ENCODE data around the gene SDR42E2.
A peak's percentile ranks its signal among the peaks of the same experiment; 100 is the strongest.

Gene SDR42E2

DNA sequence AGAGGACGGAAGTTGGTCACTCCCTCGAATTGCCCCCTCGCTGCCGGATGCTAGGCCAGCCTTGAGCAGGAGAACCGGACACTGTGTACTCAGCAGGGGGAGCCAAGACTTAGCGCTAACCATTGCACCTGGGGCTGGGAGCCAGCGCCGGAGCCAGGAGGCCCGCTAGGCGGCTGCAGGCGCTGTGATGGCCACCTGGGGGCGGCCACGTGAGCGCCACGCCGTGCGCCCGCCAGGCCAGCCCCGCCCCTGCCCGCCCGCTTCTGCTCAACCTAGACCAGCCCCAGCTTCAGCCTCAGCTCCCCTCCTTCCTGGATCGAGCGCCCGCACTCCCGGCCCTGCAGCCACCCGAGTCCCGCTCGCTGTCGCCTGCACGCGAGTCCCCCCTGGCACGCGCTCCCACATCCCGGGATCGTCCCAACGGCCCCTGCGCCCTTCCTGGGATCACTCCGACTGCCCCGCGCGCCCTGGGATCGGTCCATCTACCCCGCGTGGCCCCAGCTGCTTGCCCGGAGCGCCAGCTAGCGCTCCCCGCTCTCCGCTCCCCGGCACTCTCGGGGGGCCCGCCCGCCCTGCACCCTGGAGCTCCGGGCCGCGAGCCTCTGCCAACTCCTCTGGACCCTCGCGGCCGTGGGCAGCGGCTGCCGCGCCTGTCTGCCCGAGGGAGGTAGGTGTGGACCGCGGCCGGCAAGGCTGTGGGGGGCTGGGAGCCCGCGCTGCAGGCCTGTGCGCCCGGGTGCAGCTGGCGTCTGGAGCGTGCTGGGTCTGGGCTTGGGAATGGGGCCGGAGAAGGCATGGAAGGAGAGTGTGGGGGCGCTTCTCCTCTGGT, 43.9 kb downstream of the SDR42E2 start, which contains the start of gene EEF2K:
Gene EEF2K (plus strand): TSS at position 266 of the 829 bp plus-strand sequence. CDS start 19,452 bp downstream, outside the sequence.
- TF ChIP-seq, protein P1, sequence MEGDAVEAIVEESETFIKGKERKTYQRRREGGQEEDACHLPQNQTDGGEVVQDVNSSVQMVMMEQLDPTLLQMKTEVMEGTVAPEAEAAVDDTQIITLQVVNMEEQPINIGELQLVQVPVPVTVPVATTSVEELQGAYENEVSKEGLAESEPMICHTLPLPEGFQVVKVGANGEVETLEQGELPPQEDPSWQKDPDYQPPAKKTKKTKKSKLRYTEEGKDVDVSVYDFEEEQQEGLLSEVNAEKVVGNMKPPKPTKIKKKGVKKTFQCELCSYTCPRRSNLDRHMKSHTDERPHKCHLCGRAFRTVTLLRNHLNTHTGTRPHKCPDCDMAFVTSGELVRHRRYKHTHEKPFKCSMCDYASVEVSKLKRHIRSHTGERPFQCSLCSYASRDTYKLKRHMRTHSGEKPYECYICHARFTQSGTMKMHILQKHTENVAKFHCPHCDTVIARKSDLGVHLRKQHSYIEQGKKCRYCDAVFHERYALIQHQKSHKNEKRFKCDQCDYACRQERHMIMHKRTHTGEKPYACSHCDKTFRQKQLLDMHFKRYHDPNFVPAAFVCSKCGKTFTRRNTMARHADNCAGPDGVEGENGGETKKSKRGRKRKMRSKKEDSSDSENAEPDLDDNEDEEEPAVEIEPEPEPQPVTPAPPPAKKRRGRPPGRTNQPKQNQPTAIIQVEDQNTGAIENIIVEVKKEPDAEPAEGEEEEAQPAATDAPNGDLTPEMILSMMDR (IDR thresholded peaks at IDR 0.05; ENCODE audit: low read length, missing control alignments): peak; percentile 55
- peak within 1 kb of the TSS; percentile 85 for H3K4me3 ChIP-seq (replicated peaks; ENCODE audit: low read depth, low read length)
- peak; percentile 97 for DNase-seq (ENCODE audit: low read depth)

DNA sequence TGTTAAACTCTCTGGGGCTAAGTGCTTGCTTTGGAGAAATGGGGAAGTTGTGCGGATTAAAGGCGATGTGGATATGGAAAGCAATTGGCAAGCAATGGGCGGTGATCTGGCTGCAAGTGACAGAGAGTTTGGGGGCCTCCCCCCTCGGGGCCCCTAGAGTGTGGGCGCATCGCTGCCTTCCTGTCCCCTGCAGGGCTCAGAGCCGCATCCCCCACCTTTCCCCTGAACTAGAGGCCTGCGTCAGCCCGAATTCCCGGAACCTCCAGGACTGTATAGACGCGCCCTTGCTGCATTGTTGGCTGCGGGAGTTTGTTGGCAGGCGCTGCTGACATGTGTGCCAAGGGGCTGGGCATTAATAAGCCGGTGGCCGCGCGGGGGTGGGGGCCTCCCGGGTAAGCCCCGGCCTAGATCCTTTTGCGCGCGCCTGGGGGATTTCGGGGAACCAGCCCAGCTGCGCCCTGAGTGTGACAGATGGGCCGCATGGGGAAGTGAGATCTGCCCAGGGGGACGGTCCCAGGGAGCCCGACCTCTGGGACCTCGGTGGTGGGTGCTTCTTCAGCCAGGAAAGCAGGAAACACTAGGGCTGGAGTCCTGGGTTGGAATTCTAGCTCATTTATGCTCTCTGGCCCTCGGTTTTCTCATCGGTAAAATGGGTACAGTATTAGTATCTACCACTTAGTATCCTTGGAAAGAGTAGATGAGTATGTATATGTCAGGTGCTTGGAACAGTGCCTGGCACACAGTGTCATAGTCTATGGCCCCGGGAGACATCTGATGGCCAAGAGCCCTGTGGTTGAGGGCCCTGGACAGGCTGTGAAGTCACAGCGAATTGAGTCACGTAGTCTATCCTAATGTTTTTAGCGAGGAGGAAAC, 44.8 kb downstream of the SDR42E2 start:
- DNase-seq (ENCODE audit: low read depth): peak; percentile 83
- peak overlapping the region; percentile 85 for H3K4me3 ChIP-seq (replicated peaks; ENCODE audit: low read depth, low read length)
- TF ChIP-seq, protein P1 (IDR thresholded peaks at IDR 0.05; ENCODE audit: low read length, missing control alignments): no peak

DNA sequence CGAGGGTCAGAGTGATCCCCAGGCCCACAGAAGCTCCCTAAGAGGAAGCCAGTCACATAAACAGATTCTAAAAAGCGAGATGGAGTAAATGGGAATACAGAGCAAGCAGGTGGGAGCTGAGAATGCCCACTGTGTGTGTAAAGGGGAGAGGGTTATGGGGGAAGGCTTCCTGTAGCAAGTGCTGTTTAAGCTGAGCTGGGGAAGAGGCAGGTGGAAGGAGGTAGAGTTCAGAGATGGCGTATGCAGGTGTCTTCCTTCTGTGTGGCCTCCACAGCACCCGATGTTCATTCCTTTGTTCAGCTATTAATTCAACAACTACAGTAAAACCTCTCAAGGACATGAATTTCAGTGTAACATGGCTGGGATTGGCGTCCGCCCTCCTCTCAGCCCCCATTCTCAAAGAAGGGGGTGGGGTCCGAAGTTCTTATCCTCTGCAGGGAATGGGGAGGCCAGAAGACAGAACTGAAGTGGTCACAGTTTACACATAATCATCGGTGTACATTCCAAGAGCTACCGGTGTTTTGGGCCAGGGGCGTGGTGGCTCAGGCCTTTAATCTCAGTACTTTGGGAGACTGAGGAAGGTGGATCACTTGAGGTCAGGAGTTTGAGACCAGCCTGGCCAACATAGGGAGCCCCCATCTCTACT, 45.5 kb downstream of the SDR42E2 start:
- no peak for DNase-seq (ENCODE audit: low read depth)
- TF ChIP-seq, protein P1 (IDR thresholded peaks at IDR 0.05; ENCODE audit: low read length, missing control alignments): no peak
- H3K4me3 ChIP-seq (replicated peaks; ENCODE audit: low read depth, low read length): peak overlapping the region; percentile 85

DNA sequence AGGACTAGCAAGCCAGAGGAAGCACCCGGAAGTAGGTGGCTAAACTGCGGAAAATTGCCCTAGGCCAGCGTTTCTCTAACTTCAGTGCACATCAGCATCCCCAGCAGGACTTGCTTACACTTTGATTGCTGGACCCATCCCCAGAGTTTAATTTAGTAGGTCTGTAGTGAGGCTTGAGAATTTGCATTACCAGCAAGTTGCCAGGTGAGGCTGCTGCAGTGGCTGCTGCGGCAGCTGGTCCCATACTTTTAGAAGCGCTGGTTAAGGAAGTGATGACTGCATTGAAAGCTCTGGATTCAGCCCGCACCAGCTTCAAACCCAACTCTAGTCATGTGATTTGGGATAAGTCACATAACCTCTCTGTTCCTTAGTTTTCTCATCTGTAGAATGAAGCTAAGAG, 48.0 kb downstream of the SDR42E2 start:
- DNase-seq (ENCODE audit: low read depth): no peak
- no peak overlapping the region for H3K4me3 ChIP-seq (replicated peaks; ENCODE audit: low read depth, low read length)
- TF ChIP-seq, protein P1 (IDR thresholded peaks at IDR 0.05; ENCODE audit: low read length, missing control alignments): no peak

DNA sequence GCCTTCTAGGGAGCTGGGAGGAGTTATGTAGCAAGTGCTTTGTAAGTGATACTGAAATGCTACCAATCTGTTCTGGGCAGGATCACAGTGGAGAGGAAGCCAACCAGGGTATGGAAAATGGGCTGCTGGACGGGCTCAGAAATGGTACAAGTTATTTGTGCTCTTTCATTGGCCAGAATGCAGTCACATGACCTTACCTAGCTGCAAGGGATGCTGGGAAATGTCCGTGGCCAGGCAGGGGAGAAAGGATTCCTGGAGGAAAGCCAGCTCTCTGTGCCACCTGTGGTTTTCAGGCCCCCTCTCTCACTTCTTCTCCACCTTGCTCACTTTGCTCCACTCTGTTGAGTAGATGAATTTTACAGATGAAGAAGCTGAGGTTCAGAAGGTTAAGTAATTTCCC, 48.5 kb downstream of the SDR42E2 start:
- DNase-seq (ENCODE audit: low read depth): no peak
- H3K4me3 ChIP-seq (replicated peaks; ENCODE audit: low read depth, low read length): no peak overlapping the region
- TF ChIP-seq, protein P1 (IDR thresholded peaks at IDR 0.05; ENCODE audit: low read length, missing control alignments): no peak

DNA sequence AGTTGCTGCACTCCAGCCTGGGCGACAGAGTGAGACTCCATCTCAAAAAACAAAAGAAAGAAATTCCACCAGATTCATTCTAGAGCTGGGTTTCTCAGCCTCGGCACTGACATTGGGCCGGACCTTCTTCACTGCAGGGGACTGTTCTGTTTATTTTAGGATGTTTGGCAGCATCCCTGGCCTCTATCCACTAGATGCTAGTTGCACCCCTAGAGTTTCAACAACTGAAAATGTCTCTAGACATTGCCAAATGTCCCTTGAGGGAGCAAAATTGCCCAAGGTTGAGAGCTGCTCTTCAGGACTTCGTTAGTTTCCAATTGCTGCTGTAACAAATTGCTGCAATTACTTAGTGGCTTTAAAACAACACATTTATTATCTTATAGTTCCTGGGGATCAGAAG, 50.9 kb downstream of the SDR42E2 start:
- no peak for DNase-seq (ENCODE audit: low read depth)
- H3K4me3 ChIP-seq (replicated peaks; ENCODE audit: low read depth, low read length): no peak overlapping the region
- TF ChIP-seq, protein P1 (IDR thresholded peaks at IDR 0.05; ENCODE audit: low read length, missing control alignments): no peak
